A673 (cell line): Measurements from ENCODE around the gene DARS2. TPM values are rescaled to one million over a fixed set of nuclear protein-coding genes. Genes with fewer than 3 reads are reported as not detected.
"Not testable (repeated sequence)": the region's sequence is repeated elsewhere in the genome, so short reads cannot be mapped to it uniquely, and the experiment has no call there.

Source experiments
- BruUV-seq: library from RNA; stranded (reverse); fragments of 400-500 nt; replicated peaks from 2 replicates; lab custom pipeline; 2021; lab: Mats Ljungman, UMichigan
- CTCF ChIA-PET: fragments of 300-600 bp; sonication (Branson Sonifier 250); formaldehyde crosslinking; loops from one replicate; lab custom pipeline; 2022; ENCODE audit warnings: antibody characterized with exemption; lab: Charles Lee
- POLR2A ChIA-PET: fragments of 300-600 bp; sonication (Branson Sonifier 250); formaldehyde crosslinking; loops from one replicate; lab custom pipeline; 2022; ENCODE audit warnings: antibody characterized with exemption; ENCODE audit not compliant: low non-redundant PET; lab: Charles Lee
- DNase-seq: peaks from one replicate; pipeline ENCODE4 v3.0.0-alpha.2; 2015; ENCODE audit warnings: low spot score
- H3K27ac ChIP-seq: fragments of 200-600 bp; sonication (generic); 2 replicates; pipeline ENCODE4 v1.5.1; 2016; ENCODE audit warnings: mixed run types, low read depth, mild to moderate bottlenecking, mixed read lengths, antibody characterized with exemption, low read length; ENCODE audit not compliant: poor library complexity, severe bottlenecking
- H3K27me3 ChIP-seq: fragments of 200-600 bp; sonication (generic); replicated peaks from 2 replicates; pipeline ENCODE4 v1.6.1; 2017; ENCODE audit warnings: mixed run types, low read depth, mild to moderate bottlenecking, mixed read lengths, antibody characterized with exemption, low read length; ENCODE audit not compliant: insufficient read depth, poor library complexity
- H3K36me3 ChIP-seq: fragments of 200-600 bp; sonication (generic); 2 replicates; pipeline ENCODE4 v1.6.1; 2016; ENCODE audit warnings: mixed run types, mild to moderate bottlenecking, mixed read lengths, antibody characterized with exemption, low read length; ENCODE audit not compliant: insufficient read depth, poor library complexity, severe bottlenecking
- H3K4me1 ChIP-seq: fragments of 200-600 bp; sonication (generic); 2 replicates; pipeline ENCODE4 v1.6.1; 2017; ENCODE audit warnings: mixed run types, mild to moderate bottlenecking, mixed read lengths, antibody characterized with exemption, low read length; ENCODE audit not compliant: insufficient read depth, poor library complexity, severe bottlenecking
- H3K4me3 ChIP-seq: fragments of 200-600 bp; sonication (generic); 2 replicates; pipeline ENCODE4 v1.5.1; 2016; ENCODE audit warnings: low read depth, mixed run types, mild to moderate bottlenecking, mixed read lengths, low read length; ENCODE audit not compliant: poor library complexity, severe bottlenecking
- H3K9me3 ChIP-seq: fragments of 200-600 bp; sonication (generic); 2 replicates; pipeline ENCODE4 v1.6.1; 2016; ENCODE audit warnings: mixed run types, low read depth, mild to moderate bottlenecking, mixed read lengths, antibody characterized with exemption, low read length; ENCODE audit not compliant: poor library complexity, severe bottlenecking
- EZH2 ChIP-seq: fragments of 200-600 bp; sonication (generic); IDR thresholded peaks from 2 replicates; pipeline ENCODE4 v1.6.1; 2017; ENCODE audit warnings: borderline replicate concordance, low read depth, mild to moderate bottlenecking, mixed read lengths, antibody characterized with exemption, low read length; ENCODE audit not compliant: poor library complexity, severe bottlenecking
- intact Hi-C: fragments of 100-400 bp; cut with micrococcal nuclease; formaldehyde crosslinking; loops from one replicate; pipeline ENCODE4 v1.10.0; 2022; ENCODE audit not compliant: unreplicated experiment
- total RNA-seq: library from RNA; stranded (reverse); gene quantifications from 2 replicates; pipeline ENCODE4 v1.2.3, GENCODE V29; 2021
- TF ChIP-seq, protein P1 (sequence below): fragments of 300-800, 200-600 bp; sonication (generic); conservative IDR thresholded peaks from 2 replicates; pipeline ENCODE4 v1.5.1; 2017; ENCODE audit warnings: low read depth, mild to moderate bottlenecking, antibody characterized with exemption, low read length, moderate library complexity, mixed read lengths

DARS2 gene
- total RNA-seq, 1 experiment from 2014 or later, result 41.6 TPM

GRCh38 chr1:173878251-173878650, 53.8 kb downstream of the DARS2 start:
- Histone ChIP-seq H3K27me3 (no peaks in the 10 kb centered on the region), H3K27ac (no peak overlapping the region), H3K9me3 (no peaks in the 10 kb centered on the region), H3K4me3 (no peak overlapping the region), H3K36me3 (peaks cover 10% of the 10 kb centered on the region), H3K4me1 (no peaks in the 10 kb centered on the region)
- no TSS peak for BruUV-seq
- TF ChIP-seq, protein P1, sequence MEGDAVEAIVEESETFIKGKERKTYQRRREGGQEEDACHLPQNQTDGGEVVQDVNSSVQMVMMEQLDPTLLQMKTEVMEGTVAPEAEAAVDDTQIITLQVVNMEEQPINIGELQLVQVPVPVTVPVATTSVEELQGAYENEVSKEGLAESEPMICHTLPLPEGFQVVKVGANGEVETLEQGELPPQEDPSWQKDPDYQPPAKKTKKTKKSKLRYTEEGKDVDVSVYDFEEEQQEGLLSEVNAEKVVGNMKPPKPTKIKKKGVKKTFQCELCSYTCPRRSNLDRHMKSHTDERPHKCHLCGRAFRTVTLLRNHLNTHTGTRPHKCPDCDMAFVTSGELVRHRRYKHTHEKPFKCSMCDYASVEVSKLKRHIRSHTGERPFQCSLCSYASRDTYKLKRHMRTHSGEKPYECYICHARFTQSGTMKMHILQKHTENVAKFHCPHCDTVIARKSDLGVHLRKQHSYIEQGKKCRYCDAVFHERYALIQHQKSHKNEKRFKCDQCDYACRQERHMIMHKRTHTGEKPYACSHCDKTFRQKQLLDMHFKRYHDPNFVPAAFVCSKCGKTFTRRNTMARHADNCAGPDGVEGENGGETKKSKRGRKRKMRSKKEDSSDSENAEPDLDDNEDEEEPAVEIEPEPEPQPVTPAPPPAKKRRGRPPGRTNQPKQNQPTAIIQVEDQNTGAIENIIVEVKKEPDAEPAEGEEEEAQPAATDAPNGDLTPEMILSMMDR, result no peak
- TF ChIP-seq EZH2, result no peak
- CTCF ChIA-PET, result no interaction called here
- intact Hi-C loops, result no loop called here
- POLR2A ChIA-PET, result no interaction called here
- DNase-seq, result no peak

DNA sequence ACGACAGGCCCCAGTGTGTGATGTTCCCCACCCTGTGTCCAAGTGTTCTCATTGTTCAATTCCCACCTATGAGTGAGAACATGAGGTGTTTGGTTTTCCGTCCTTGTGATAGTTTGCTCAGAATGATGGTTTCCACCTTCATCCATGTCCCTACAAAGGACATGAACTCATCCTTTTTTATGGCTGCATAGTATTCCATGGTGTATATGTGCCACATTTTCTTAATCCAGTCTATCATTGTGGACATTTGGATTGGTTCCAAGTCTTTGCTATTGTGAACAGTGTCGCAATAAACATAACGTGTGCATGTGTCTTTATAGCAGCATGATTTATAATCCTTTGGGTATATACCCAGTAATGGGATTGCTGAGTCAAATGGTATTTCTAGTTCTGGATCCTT, 56.6 kb downstream of the DARS2 start:
- BruUV-seq, H3K27me3 ChIP-seq, H3K9me3 ChIP-seq, POLR2A ChIA-PET, H3K27ac ChIP-seq, intact Hi-C loops, CTCF ChIA-PET, DNase-seq, H3K4me1 ChIP-seq, H3K4me3 ChIP-seq: not testable (repeated sequence)
- H3K36me3 ChIP-seq, result peaks cover 15% of the 10 kb centered on the region

DNA sequence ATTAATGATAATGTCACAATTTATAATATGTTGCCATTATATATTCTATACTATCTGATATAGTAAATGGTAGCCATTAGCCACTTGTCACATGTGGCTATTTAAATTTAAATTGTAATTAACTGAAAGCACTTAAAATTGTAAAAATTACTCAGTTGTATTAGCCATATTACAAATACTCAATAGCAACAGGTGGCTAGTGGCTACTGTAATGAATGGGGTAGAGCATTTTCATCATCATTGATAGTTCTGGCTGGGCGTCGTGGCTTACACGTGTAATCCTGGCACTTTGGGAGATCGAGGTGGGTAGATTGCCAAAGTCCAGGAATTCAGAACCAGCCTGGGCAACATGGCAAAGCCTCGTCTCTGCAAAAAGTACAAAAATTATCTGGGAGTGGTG, 60.2 kb downstream of the DARS2 start:
- H3K9me3 ChIP-seq, result no peaks in the 10 kb centered on the region
- TF ChIP-seq EZH2, result no peak
- TF ChIP-seq, protein P1, result no peak
- intact Hi-C loops, result no loop called here
- no peak overlapping the region for H3K4me3 ChIP-seq
- BruUV-seq, result no TSS peak
- no peak for DNase-seq
- H3K27me3 ChIP-seq, result no peaks in the 10 kb centered on the region
- CTCF ChIA-PET, result no interaction called here
- H3K4me1 ChIP-seq, result no peaks in the 10 kb centered on the region
- POLR2A ChIA-PET, result no interaction called here
- no peak overlapping the region for H3K27ac ChIP-seq
- H3K36me3 ChIP-seq, result peaks cover 16% of the 10 kb centered on the region
